Superior temporal gyrus (tissue), 1 donor: ENCODE data around the gene PTPN14.
A peak's percentile ranks its signal among the peaks of the same experiment; 100 is the strongest.
"Not testable (repeated sequence)": the region's sequence is repeated elsewhere in the genome, so short reads cannot be mapped to it uniquely, and the experiment has no call there.

Experiments used
- DNase-seq: peaks from one replicate; pipeline ENCODE4 v3.0.0-alpha.2; 2016; ENCODE audit errors: extremely low spot score

PTPN14 gene

DNA sequence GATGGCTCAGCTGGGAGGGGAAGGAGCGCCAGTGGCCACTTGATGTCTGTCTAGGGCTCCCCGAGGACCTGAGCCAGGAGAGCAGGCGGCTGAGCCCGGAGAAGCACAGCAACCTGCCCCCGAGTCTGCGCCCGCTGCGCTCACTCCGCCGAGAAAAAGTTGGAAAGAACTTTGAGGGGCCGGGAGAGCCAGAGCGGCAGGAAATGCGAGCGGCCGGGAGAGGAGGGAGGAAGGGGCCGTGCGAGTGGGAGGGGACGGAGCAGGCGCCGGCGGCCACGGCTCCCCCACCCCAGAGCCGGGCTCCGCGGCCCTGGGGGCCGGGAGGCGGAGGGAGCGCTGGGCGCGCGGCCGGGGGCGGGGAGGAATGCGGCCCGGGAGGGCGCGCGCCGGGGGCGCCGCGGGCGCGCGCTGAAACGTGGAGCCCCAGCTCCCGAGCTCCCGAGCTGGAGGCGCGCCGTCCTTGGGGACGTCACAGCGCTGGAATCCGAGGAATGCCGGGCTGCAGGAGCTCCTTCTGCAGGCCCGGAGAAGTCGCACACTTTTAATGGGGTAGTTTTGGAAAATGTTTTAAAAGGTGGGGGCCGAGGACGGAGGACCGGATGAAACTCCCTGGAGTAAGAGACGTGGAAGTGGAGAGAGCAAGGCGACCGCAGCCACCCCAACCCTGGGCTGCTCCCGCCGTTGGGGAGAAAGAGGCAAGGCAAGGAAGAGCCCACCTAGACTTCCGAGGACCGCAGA, at the start of gene PTPN14:
PTPN14 (minus strand) TSS at position 167 of the 738 bp plus-strand sequence. CDS start 86,799 bp downstream, outside the sequence.
- DNase-seq, result no peak

DNA sequence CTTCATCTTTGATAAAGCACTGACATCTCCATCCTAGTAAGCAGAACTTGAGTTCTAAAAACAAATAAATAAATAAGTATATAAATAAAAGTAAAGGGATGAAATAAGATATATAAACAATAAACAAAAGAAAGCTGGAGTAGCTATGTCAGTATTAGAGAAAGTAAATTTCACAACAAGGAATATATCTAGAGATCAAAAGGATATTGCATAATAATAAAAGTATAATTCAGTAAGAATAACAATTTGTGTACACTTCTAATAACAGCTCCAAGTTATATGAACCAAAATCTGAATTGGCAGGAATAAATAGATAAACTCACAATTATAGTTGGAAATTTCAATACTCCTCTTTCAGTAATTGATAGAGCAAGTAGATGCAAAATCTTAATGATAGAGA, 41.8 kb upstream of the PTPN14 start:
- DNase-seq, result no peak

DNA sequence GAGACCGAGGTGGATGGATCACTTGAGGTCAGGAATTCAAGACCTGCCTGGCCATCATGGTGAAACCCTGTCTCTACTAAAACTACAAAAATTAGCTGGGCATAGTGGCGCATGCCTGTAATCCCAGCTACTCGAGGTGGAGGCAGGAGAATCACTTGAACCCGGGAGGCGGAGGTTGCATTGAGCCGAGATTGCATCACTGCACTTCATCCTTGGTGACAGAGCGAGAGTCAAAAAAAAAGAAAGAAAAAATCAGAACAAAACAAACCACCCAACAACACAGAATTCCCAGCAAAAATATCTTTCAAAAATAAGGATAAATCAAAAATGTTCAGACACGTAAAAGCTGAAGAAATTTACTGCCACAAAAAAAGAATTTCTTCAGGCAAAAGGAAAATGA, 40.5 kb upstream of the PTPN14 start:
- not testable (repeated sequence) for DNase-seq

DNA sequence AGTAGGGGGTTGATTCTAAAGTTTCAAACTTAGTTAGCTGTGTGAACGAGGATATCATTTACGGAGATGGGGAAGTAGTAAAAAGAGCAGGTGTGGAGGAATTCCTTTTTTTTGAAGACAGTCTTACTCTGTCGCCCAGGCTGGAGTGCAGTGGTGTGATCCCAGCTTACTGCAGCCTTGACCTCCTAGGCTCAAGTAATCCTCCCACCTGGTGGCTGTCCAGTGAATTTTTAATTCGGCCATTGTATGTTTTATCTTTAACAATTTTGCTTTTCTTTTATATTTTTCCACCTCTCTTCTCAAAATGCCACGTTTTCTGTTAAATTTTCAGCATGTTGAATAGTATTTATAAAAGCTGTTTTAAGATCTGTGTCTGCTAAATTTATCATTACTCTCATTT, 39.3 kb upstream of the PTPN14 start:
- no peak for DNase-seq

DNA sequence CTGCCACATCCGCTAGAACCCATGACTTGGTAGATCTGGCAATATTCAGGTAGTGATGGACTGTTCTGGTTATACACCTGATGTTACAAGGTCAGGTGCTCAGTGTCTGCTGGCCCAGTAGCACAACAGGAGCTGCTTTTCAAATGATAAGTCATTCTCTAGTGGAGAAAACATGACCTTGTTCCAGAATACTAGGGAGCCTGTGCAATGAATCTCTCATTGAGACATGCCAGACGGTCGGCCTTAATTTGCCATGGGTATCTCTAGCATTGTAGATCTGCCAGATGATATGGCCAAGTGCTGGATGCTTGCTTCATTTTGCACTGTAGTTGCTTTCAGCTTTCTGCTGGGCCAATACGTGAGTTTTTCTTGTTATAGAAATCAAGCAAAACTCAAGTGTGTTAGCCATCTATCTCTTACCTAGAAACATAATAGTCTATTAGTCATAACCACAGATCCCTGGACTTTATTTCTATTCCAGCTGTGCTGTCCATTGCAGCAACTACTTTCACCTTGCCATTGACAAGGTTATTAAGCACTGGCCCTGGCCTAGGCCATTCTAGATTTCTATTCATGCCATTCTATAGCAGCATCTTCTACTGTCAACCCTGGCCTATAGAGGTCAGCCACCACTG, 37.7 kb upstream of the PTPN14 start:
- no peak for DNase-seq

DNA sequence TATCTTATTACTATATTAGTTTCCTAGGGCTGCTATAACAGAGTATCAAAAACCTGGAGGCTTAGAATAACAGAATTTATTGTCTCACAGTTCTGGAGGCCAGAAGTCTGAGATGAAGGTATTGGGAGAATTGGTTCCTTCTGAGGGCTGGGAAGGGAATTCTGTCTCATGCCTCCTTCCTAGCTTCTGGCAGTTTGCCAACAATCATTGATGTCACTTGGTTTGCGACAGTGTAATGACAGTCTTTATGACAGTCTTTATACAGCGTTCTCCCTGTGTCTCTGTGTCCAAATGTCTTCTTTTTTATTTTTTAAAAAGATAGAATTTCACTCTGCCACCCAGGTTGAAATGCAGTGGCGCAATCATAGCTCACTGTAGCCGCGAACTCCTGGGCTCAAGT, 35.8 kb upstream of the PTPN14 start:
- DNase-seq, result no peak

DNA sequence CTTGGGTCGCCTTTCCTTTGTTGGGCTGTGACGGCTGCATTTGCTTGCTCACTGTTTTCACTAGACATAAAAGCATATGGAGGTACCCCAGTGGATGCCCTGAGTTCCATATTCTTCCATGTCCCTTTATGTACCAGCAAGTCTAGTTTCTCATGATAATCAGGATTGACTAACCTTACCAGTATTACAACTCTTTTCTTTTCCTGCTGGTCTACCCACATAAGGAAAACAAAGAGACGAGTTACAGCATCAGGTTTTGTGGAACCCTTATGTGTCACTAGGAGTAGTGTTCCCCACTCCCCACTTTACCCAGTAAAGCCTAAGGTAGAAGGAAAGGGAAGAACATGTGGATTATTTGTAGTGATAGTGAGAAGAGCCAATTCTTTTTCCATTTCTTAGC, 35.2 kb upstream of the PTPN14 start:
- no peak for DNase-seq

DNA sequence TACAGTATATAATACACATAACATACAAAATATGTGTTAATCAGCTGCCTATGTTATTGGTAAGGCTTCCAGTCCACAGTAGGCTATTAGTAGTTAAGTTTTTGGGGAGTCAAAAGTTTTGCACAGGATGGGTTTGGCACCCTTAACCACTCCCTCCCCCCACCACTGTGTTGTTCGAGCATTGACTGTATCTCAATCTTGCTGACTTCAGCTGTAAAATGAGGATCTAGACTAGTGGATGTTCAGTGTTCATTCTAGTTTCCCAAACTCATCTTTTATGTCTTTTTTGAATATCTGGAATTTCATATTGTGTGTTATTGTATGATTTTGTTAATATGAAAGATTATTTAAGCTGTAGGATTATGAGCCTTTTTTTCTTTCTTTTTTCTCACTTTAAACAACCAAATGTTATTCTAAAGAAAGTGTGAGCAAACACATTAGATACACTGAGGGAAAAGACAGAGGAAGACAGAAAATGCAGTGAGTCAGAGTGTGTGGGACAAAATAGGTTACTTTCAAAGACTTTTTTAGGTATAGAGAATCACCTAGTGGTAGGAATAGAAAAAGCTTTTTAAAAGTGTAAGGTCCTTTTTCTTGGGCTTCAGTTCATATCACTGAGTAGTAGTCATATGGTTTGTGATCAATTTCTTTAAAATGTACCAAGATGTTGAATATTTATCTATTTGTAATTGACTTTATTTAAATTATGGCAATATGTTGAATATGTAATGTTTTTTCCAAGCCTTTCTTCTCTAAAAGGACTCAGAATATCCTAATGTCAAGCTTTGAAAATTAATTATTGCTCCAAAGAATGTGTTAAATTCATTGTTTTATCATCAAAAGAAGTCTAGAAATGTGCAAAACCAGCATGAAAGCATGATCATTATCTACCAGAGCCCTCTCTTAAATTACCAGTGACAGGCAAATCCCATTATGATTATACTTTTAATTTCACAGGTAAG, 33.7 kb upstream of the PTPN14 start:
- DNase-seq, result peak; percentile 65

DNA sequence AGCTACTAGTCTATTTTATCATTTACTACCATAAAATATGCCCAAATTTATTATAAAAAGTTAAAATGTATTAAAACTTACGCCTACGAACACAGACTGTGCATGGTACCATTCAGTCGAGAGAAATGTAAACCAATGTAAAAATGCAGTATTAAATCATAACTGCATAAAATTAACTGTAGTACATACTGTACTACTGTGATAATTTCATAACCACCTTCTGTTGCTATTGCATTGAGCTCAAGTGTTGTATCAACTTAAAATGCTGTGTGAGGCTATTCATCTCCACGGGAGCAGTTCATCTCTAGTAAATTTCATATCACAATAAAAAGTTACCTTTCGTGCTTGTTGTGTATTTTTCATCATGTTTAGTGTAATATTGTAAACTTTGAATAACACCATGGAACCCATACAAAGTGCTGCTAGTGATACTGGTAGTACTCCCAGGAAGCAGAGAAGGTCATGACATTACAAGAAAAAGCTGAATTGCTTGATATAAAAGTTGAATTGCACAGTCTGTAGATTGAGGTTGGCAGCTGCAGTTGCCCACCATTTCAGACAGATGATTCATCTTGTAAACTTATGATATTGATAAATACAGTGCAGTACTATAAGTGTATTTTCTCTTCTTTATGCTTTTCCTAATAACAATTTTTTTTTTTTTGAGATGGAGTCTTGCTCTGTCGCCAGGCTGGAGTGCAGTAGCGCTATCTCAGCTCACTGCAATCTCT, 32.6 kb upstream of the PTPN14 start:
- DNase-seq, result peak; percentile 41

DNA sequence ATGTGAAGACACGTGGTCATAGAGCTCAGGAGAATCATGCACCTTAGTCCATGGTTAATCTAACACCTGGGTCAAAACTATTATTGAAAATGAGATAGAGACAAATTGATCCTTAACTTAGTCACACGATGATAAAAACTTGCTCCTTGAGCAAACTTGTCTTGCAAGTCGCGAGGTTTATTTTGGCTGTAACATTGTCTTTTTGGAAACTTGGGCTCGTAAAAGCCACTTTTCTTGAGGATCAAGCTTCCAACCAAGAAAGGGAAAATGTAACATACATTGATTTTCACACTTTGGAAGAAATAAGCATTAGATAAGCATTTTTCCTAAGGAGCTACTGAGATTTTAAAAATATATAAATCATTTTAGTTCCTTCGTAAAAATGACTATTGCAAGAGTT, 31.7 kb upstream of the PTPN14 start:
- DNase-seq, result no peak

DNA sequence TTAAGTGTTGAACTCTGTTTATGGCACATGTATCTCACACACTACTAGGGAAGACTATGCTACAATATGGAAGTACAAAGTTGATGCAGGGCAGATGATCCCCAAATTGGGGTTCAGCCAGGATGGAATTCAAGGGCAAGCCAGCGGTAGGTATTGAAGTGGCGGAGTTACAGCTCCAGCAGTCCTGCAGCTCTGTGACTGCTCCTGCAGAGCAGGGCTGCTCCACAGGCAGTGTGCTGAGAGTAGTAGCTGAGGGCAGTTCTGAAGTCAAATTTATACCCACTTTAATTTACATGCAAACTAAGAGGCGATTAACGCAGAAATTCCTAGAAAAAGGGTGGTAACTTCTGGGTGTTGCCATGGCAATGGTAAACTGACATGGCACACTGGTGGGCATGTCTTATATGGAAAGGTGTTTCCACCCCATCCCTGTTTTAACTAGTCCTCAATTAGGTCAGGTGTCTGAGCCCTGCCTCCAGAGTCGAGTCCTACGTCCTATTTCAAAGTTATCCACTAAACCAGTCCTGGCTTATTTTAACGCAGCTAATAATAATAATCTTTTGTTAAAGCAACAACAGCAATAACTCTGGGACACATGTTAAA, 31.0 kb upstream of the PTPN14 start:
- no peak for DNase-seq

DNA sequence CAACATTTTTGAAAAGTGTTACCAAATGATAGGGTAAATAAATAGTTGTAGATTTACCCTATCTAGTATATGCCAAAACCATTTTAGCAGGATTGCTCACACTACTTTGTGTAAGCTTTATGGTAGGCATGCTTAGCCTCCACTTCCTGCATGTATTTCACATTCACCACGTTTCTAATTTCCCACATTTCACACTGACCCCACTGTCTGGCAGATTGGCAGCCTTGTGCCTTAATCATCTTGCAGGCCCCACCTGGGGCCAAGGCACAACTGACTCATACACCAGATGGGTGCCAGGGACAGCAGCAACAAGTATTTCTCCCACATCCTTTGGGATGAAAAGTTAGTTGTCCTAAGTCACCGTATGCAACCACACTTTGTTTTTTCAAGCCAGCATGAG, 30.4 kb upstream of the PTPN14 start:
- no peak for DNase-seq

DNA sequence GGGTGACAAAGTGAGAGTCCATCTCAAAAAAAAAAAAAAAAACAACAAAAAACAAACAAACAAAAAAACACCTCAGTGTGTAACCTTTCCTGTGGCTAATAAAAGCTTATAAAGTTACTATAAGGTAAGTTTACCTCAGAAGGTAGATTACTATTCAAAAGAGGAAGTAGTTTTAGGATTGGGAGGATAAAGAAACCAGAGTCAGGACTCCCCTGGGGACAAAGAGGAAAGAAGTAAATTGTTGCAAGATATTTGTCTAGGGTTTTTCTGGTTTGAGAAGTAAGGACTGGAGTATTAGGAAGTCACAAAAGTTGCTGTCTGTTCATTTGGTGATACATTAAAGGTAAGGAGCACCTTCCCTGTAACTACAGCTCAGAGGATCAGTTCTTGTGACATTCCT, 27.8 kb upstream of the PTPN14 start:
- DNase-seq, result no peak

DNA sequence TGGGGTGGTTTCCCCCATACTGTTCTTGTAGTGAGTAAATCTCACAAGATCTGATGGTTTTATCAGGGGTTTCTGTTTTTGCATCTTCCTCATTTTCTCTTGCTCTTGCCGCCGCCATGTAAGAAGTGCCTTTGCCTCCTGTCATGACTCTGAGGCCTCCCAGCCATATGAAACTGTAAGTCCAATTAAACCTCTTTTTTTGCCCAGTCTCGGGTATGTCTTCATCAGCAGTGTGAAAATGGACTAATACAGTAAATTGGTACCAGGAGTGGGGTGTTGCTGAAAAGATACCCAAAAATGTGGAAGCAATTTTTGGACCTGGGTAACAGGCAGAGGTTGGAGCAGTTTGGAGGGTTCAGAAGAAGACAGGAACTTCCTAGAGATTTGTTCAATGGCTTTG, 24.7 kb upstream of the PTPN14 start:
- DNase-seq, result not testable (repeated sequence)

DNA sequence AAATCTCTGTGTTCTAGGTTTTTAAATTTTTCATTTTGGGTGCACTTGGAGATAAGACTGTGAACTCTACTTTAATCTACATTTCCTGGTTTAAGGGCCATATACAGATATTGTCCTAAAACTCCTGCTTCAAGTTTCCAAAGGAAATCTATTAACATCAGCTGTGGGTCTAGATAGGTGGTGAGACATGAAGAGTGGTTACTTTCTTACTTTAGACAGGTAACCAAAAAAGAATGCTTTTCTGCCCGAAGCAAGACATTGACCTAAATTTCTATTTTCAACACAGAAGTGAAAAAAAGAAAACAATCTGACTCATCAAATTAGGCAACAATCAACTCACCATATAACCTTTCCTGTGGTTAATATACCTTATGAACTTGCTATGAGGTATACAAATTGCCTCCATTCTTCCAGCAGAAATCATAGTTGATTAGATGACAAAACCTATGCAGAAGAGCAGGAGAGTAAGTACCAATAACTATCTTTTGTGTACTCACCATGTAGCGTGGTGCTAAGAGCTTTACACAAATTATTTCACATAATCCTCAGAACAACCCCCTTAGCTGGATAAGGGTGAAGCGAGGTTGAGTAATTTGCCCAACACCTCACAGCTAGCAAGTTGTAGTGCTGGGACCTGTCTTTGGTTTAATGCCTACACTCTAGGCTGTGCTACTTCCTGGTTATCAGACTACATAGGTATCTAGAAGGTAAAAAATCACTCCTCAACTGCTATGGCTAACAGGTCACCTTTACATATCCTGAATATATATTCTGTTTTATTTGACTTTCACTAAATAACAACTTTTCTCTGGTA, 23.4 kb upstream of the PTPN14 start:
- DNase-seq, result no peak

DNA sequence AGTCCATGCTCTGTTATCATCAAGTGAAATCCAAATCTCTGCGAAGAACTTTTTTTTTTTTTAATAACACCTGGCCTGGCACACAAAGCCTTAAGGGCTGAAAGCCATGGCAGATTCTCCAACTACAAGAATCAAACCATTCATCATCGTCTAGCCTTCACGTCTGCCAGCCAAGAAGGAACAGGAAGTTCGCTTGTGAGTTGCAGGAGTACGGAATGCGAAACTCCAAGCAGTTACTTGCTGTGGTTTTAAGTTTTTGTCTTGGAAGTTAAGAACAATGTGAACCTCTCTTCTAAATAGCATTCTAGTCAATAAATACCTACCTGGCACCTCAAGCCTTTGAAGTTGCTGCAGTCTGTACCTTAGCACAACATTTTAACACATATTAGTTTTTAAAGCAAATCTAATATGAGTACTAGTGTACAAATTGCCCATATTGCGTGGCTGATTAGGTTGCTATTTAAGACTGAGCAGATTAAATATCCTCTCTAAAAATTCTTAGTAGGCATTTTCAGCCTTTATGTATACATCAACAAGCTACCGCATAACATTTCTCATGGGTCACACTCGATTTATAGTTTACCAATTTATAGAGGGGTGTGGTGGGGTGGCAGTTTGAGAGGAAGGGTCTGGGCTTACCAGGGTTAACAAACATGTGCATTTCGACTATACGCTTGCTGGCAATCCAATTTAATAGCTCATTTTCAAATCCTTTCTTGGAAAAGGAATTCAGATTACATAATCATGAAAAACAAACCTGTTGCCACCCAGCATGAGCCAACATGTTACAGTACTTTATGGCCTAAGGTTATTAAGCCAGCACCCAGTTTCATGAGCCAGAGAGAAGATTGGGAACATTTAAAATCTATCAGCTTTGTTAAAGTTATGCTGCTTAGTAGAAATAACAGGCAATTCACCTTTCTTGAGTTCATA, 22.2 kb upstream of the PTPN14 start:
- no peak for DNase-seq

DNA sequence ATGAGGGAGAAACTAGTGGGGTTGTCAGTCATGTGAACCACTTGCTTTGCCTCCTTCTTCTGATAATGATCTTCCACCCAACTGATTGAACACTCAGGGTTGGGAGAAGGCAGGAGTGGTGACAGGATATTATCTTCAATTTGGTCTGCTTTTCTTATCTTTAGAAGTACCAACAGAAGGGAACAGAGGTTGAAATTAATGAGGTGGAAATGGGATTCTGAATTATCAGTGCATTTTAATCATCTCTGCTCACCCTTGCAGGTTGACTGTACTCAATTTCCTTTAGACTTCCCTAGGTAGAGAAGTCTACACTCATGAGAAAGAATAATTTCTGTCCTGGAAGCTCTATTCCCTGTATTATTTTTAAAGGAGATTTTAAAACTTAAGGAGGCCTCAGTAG, 19.9 kb upstream of the PTPN14 start:
- no peak for DNase-seq

DNA sequence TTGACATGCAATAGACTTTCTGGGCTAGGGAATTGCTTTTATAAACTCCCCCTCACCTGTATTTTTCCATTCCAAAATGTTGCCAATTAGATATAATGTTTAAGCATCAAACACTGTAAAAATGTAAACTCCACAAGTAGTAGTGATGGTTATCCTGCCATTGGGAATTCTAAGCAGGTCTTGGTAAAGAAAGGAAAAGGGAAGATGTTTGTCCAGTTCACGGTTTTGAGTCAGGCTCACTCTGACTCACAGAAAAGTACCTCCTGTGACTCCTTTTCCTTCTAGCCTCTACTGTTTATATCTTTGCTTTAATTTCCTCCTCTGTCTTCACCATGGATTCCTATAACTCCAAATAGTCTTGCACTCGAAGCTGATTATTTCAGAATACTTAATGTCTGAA, 19.0 kb upstream of the PTPN14 start:
- no peak for DNase-seq

DNA sequence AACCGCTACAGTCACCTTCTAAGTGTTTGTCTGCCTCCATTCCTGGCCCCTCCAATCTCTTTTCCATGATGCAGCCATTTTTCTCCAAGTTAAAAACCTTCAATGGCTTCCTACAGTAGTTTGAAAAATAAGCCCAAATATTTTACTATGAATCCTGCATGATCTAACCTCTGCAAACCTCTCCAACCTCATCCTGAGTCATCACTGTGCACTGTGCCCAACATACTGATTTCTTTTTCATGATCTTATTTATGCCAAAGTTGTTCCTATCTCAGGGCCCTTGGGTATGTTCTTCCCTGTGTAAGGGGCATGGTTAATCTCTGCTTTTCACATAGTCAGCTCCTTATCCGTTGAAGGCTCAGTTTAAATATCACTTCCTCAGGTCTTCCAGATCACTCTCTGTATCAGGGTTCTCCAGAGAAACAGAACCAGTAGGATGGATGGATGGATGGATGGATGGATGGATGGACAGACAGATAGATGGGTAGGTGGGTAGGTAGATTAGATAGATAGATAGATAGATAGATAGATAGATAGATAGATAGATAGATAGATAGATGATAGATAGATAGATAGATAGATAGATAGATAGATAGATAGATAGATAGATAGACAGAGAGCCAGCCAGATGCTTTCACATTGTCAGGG, 18.1 kb upstream of the PTPN14 start:
- no peak for DNase-seq
